Measurements from ENCODE around the gene LAYN.

GRCh38 chr11:111540114-111540936 is at the start of gene LAYN:
- TF ChIP-seq CTCF (IDR thresholded peaks at IDR 0.05) (no peak), SREBF2 (IDR thresholded peaks at IDR 0.05) (no peak), MAZ (IDR thresholded peaks at IDR 0.05; ENCODE audit: borderline replicate concordance, low read depth, low read length) (no peak), ZSCAN20 (CRISPR knock-in tag; IDR thresholded peaks at IDR 0.05) (no peak), NFE2L2 (conservative IDR thresholded peaks at IDR 0.05; ENCODE audit: low read length) (no peak), POLR2A (IDR thresholded peaks at IDR 0.05; ENCODE audit: low read length) (no peak), EP300 (IDR thresholded peaks at IDR 0.05) (no peak), CHD2 (IDR thresholded peaks at IDR 0.05; ENCODE audit: low read length, partially characterized antibody) (no peak), RAD21 (conservative IDR thresholded peaks at IDR 0.05 in 1 of 2, IDR thresholded peaks at IDR 0.05 in 1 of 2) (no peak), RFX5 (IDR thresholded peaks at IDR 0.05) (no peak)
- TF ChIP-seq, protein P1, sequence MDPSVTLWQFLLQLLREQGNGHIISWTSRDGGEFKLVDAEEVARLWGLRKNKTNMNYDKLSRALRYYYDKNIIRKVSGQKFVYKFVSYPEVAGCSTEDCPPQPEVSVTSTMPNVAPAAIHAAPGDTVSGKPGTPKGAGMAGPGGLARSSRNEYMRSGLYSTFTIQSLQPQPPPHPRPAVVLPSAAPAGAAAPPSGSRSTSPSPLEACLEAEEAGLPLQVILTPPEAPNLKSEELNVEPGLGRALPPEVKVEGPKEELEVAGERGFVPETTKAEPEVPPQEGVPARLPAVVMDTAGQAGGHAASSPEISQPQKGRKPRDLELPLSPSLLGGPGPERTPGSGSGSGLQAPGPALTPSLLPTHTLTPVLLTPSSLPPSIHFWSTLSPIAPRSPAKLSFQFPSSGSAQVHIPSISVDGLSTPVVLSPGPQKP (IDR thresholded peaks at IDR 0.05; ENCODE audit: low read depth, low read length), result no peak

Measured in A549 (cell line).